ENCODE results near the gene BFSP2.

BFSP2 gene

GRCh38 chr3:133383741-133384140, 16.1 kb upstream of the BFSP2 start:
- DNase-seq (ENCODE audit: low read depth): no peak

GRCh38 chr3:133384331-133385027, 15.4 kb upstream of the BFSP2 start:
- no peak for DNase-seq (ENCODE audit: low read depth)

DNA sequence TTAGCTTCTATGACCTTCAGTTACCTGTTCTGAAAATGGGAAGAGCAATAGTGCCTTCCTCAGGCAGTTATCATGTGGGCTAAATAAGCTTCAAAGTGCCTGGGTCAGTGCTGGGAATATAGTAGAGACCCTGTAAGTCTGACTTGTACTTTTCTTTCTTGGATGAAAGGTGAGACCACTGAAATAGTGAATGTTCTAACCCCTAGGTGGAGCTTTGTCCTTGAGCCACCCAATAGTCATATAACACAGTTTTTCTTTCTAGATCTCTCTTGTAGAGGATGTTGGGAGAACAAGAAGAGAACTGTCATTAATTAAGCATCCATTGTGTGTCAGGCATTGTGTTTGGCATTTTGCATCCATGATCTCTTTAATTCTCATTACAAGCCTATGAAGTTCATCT, 13.0 kb upstream of the BFSP2 start:
- no peak for DNase-seq (ENCODE audit: low read depth)

- DNase-seq (ENCODE audit: low read depth): no peak
Observed at GRCh38 chr3:133387341-133387740, 12.5 kb upstream of the BFSP2 start.

DNA sequence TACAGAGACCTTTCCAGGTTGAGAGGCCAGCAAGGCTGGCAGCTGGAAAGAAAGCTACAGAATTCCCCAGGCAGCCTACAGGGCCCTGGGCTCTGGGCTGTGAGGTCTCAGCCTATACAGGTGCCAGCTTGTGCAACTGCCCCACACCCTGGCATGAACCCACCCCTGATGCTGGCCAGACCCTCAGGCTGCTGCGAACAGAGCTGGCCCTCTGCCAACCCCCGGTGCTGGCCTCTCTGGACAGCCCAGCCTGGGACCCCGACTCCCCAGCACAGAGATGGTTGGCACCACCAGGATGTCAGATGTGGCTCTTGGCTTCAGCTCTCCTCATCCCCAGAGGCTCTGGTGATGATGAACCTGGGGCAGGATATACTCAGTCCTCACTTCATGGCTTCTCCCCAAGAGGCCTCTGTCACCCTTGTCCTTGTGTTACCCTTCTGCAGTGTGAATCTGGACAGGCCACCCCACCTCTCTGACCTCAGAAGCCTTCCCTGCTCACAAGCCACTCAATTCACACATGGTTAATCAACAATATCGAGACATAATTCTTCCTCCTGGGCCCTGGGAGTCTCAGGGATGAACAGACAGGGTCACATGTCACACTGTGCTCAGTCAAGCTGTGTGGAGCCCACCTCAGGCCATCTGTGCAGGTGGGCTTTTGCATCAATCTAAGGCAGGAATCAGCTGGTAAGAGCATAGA, 11.0 kb upstream of the BFSP2 start:
- DNase-seq (ENCODE audit: low read depth): no peak

DNA sequence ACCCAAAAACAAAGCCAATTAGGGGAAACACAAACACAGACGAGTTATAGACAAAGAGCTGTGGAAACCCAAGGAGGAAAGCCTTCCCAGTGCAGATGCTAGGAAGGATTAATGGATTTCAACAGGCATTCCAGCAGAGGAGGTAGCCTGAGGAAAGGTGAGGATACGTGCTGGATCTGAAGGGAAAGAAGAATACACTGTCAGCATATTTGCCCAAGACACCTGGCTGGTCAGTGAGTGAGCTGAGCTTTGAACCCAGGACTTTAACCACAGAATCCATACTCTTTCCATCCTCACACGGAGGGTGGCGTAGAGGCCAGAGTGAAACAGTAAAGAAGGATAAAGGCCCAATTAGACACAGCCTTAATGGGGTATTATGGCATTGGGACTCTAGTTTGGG, 9.1 kb upstream of the BFSP2 start:
- no peak for DNase-seq (ENCODE audit: low read depth)

- DNase-seq (ENCODE audit: low read depth): no peak
Observed at GRCh38 chr3:133393204-133393603, 6.7 kb upstream of the BFSP2 start.

DNA sequence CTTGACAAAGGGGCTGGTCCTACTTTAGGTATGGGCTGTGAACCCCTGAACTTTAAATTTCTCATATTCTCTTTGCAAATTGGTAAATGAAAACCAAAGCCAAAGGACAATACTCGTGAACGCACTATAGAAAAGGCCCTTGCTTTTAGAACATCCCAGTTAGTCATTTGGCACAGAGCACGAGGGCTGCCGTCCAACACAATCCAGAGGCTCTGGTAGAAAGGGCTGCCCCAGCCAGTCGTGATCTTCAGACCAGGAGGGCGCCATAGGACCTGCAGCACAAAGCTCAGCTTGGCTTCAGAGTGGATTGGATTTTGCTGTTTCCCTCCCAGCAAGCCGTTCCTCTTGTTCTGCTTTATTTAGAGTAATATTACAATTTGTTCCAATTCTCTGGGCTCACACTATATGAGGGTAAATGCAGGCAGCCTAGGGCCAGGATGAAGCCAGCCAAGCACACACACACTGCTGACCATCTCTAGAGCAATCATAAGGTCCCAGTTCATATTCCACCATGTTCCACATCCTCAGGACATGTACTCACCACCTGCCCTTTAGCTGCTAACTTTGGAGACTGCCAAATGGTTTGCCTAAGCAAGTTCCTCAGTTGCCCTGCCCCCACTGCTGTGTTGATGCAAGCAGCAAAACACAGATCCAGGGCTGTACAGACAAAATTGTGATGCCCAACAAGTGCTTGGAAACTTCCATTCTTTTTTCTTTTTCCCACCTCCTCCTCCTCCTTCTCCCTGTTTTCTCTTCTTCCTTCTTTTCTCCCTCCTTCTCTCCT, 6.0 kb upstream of the BFSP2 start:
- DNase-seq (ENCODE audit: low read depth): no peak

DNA sequence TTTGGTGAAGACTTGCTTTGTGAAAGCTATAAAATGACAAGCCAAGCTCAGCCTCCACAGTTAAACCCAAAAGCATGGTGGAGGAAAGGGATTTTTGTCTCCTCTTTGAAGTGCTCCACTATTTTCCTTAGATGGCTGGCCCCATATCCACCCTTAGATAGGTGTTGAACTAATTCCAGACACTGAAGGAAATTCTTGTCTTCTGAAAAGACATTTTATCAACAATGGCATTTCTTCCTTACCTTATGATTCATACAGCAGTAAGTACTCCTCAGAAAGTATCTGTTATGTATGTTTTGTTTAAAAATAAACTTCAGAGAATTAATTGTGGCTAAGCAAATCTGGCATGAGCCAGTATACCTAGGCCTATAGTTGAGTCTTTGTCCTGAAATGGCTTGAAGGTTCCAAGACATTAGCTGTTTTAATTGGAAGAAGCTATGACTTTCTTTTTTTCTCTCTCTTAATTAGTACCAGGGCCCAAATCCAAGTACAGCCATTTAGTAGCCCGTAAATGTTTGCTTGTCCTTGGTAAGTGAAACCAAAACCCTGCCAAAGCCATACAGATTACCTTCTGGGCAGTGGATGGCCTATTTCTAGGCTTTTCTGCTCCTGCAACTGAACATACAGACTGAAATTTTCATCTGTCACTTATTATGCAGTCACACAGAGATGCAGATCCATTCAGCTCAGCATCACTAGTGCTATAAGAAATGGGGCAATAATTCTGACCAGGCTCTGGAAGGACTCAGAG, 5.1 kb upstream of the BFSP2 start:
- no peak for DNase-seq (ENCODE audit: low read depth)

- no peak for DNase-seq (ENCODE audit: low read depth)
Observed at GRCh38 chr3:133396906-133397305, 3.0 kb upstream of the BFSP2 start.

DNA sequence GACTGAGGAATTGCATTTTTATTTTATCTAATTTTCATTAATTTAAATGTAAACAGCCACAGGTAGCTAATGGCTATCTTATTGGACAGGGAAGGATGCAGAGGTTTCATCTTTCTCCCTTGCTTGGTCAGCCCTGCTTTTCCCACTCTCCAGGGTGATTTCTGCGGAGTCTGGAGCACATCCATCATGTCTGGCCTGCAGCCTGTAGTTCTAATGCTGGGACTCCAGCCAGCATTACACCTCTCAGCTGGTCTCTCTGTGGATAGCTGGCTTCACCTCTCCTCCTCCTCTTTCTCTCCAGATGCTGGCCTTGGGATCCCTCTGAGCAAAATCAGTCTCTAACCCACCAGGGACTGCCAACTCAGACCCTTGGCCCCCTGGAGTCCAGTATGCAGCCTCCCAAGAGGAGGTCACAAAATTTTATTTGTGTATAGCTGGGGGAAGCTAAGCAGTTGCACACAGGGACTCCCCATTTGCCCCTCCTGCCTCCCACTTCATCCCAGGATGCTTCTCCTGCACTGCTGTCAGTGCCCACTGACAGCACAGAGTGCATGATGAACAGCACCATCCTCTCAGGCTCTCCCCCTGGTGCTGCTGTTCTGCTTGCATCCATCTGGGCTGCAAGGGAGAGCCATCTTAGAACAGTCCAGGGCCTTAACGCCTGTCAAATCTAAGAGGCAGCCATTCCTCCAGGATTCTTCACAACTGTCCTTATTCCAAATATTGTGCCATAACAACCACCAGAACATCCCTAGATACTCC, 1.7 kb downstream of the BFSP2 start:
- no peak for DNase-seq (ENCODE audit: low read depth)

DNA sequence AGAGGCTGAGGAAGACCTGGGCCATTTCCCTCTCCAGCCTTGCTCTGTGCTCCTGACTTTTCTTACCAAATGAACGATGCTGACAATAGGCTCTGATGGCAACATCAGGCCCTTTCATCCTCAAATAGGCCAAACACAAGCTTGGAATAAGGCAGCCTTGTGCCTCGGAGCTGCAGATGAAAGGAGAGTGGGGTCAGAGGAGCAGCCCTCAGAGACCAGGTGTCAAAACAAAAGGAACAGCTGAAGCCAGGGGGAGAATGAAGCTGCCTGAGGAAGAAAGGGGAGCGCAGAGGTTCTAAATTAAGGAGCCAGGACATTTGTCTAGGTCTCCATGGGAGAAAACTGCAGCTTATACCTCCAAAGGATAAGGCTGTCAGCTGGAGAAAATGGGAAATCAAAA, 5.1 kb downstream of the BFSP2 start:
- DNase-seq (ENCODE audit: low read depth): no peak

- DNase-seq (ENCODE audit: low read depth): no peak
Observed at GRCh38 chr3:133408366-133408765, 8.5 kb downstream of the BFSP2 start.

DNA sequence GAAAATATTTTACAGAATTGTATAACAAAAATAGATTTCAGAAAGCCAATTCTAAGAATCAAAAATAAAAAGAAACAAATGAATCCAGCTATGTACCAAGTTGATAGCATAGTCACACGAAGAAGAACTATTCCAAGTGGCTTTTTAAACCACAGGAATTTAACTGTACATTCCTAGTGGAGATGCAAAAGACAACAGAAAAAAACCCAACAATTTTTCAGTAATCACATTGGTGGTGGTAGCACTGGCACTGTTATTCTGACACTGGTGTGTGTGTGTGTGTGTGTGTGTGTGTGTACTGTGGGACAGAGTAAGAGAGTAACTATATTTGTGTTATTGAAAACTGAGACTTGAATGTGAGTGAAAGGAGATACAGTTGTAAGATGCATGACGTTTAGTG, 9.1 kb downstream of the BFSP2 start:
- no peak for DNase-seq (ENCODE audit: low read depth)

- no peak for DNase-seq (ENCODE audit: low read depth)
Observed at GRCh38 chr3:133410191-133410892, 10.5 kb downstream of the BFSP2 start.

DNA sequence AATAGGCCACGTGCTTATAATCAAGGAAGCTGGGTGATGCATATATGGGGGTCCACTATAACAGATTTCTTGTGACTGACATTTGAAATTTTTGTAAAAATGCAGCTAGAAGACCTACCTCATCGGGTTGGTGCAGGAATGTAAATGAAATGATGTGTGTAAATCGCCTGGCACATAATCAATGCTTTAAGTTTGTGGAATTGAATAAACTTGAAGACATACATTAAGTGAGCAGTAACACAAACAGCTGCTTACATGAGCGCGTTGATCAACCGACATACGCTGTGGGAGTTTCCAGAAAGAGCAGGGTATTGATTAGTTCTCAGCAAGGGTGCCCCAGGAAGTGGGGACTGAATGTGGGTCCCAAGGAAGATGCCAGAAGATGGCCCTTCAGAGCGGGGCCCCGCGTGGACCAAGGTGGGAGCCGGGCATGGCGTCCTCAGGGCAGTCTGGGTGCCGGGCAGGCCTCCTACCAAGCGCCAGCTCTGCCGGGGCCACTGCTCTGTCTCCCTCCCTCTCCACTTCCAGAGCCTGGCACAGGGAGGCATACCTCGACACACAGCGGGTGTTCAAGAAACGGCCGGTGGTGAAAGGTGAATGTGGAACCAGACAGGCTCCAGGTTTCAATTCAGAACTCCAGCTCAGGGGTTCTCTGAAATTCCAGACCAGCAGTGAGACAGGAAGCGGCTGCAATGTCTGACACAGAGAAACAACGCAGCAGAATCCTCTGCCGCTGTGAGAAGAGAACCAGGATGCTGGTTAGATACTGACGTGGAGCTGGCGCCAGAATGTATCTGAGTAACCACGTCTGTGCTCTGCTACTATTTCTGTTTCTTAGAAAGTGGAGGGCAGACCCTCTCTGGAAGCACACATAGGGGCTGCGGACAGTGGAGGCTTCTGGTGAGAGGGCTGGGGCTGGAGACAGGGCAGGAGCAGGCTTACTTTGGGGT, 12.6 kb downstream of the BFSP2 start:
- DNase-seq (ENCODE audit: low read depth): no peak

DNA sequence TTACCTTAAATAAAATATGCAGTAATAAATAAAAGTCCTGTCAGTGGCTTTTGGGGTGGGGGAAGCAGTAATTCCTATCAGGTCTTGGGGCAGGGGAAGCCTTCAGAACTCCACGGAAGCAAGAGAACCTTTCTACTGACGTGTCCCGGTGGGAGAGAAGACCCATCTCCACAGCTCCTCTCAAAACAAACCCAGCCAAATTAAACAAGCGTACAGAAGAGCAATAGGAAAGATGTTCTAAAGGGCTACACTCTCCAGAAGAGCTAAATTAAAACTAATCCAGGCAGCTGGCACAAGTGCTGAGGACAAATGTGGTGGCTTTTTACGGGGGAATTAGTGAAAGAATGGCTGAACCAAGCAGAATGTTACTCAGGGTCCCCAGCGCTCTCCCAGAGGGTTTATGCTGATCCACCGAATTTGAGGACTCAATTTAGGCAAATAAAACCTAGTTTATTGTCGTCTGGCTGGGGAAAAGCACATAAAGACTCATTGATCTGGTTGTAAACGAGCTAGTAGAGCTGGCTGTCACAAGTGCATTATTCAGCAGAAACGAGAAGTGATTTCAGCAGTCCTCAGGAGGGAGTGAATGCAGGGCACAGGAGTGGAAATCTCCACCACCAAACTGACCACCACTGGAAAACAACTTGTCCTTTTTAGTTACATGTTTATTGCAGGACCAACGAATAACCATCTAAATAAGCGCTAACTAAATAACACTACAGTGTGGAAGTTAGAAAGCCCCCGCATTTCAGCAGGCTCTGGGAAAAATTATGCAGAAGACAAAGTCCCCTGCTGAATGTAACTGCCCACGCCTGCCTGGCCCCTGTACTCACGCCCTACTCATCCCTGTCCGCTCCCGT, 13.5 kb downstream of the BFSP2 start:
- no peak for DNase-seq (ENCODE audit: low read depth)

GRCh38 chr3:133414021-133414392, 14.2 kb downstream of the BFSP2 start:
- no peak for DNase-seq (ENCODE audit: low read depth)

GRCh38 chr3:133418361-133418760, 18.5 kb downstream of the BFSP2 start:
- DNase-seq (ENCODE audit: low read depth): no peak
